GM21515 (cell line): ENCODE data around the gene SERPINA12.

ENCODE experiments used
- ATAC-seq: cut with Tn5 transposase; IDR thresholded peaks from one replicate; pipeline ENCODE4 v1.9.1; 2021; ENCODE audit not compliant: unreplicated experiment

Gene SERPINA12

DNA sequence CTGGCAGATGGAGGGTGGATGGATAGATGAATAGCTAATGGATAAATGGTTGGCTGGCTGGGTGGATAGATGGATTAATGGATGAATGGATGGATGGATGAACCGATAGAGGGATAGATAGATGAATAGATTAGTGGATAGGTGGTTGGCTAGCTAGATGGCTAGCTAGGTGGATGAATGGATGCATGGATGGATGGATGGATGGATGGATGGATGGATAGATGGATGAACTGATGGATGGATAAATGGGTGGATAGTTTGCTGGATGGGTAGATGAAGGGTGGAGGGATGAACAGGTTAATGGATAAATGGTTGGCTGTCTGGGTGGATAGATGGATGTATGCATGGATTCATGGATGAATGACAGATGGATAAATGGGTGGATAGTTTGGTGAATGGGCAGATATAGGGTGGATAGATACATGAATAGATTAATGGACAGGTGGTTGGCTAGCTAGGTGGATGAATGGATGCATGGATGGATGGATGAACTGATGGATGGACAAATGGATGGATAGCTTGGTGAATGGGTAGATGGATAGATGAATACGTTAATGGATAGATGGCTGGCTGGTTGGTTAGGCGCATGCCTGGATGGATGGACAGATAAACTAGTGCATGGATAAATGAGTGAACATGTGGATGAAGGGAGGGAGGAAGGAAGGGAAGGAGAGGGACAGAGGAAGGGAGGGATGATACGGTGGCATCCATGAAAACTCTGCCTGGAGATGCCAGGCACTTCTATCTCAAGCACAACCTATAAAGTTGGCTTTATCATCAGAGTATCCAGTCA lies 41.3 kb downstream of the SERPINA12 start:
- no peak for ATAC-seq

DNA sequence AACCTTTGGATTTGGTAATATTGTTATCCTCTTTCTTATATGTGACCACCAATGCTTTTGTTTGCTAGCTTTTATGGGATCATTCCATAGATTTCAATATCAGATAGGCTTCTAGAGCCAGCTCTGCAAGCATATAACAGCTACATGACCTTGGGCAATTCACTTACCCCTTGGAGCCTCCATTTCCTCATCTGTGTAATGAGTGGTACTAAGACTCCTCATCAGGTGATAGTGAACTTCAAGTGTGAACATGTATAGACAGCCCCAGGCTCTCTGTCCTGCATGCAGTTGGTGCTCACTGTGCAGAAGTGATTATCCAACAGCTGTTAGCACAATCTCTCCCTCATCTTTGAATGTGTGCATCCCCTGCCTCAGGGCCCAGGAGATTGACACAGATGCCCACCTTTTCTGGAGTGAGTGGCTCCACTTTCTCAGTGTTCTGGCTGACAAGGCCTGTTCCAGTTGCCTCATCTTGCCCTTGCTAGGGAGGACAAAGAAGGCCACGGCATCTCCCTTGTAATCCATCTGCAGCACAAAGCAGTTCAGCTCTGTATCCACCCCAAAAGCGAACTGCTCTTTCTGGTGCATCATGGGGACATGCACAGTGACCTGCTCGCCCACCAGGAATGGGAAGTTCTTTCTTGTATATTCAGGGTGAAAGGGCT lies 42.4 kb downstream of the SERPINA12 start:
- no peak for ATAC-seq

DNA sequence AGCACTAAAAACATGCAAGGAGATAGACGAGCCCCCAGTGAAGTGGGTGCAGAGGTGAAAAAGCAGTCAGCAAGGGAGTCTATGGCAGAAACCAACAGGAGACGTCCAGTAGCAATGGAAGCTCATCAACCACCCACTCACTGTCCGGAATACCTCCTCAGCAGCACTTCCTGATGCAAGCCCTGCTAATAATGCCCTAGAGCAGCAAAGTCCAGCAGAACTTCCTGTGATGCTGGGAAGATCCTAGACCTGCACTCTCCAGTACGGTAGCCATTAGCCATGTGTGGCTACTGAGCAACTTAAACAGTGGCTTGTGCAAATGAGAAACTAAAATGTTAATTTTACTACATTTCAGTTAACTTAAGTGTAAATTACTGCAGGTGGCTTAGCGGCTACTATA lies 44.2 kb downstream of the SERPINA12 start:
- ATAC-seq: no peak

DNA sequence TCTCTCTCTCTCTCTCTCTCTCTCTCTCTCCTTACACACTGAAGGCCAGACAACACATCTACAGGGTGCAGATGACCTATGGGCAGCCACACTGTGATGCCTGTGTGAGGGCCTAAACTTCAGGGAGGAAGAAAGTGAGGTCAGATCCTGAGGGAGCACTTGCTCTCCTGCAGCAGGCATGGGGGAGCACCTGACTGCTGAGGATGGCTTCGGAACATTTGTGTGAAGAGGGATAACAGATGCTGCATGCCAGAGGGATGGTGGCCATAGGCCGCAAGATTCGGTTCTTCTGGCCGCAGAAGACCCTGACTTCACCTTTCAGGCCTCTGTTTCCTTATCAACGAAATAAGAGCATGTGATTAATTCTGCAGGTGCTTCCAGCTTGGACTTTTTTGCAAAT lies 45.0 kb downstream of the SERPINA12 start:
- ATAC-seq: no peak

DNA sequence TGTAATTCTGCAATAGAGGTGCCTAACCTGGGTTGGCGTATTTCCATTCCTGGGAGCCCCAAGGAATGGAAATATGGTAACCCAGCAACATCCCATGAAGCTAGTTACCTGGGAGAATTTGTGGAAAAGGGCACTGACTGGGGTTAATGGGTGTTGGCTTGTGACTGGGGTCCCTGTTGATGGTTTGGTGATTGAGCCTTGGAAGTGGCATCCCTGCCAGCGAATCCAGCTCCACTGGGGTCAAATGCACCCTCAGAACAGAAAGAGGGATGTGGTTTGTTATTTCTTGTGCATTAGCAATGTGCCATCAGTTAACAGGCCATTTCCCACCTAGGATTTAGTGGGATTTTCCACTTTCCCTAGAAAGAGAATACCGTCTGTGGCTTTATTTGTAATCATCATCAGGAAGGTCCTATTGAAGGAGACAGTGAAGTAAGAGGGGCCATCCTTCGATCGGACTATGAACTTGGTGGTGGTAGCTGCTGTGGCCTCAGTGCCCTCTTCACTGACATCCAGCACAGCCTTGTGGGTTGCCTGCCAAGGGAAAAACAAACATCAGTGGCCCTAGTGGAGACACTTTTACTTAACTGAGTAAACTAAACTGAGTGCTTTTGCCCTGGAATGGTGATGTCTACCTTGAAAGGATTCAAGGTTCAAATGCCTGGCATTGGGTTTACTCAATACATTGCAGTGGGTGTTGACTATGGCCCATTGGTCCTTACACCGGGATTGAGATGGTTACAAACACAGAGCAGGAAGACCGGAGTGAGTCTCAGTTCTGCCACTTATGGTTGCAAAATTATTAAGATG lies 46.3 kb downstream of the SERPINA12 start:
- no peak for ATAC-seq

DNA sequence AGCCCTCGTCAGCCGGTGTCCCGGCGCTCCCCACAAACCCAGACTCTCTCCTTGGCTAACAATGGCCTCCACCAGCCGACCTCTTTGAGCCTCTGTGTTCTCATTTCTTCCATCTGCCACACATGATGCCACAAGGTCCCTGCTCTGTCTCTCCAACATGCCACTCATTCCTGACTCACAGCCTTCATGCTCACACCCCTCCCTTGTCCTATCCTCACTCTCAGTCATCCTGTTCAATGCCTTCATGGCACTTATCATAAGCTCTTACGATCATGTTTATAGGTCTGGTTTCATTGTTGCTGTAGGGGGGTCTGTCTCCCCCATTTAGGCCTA lies 47.1 kb downstream of the SERPINA12 start:
- no peak for ATAC-seq

DNA sequence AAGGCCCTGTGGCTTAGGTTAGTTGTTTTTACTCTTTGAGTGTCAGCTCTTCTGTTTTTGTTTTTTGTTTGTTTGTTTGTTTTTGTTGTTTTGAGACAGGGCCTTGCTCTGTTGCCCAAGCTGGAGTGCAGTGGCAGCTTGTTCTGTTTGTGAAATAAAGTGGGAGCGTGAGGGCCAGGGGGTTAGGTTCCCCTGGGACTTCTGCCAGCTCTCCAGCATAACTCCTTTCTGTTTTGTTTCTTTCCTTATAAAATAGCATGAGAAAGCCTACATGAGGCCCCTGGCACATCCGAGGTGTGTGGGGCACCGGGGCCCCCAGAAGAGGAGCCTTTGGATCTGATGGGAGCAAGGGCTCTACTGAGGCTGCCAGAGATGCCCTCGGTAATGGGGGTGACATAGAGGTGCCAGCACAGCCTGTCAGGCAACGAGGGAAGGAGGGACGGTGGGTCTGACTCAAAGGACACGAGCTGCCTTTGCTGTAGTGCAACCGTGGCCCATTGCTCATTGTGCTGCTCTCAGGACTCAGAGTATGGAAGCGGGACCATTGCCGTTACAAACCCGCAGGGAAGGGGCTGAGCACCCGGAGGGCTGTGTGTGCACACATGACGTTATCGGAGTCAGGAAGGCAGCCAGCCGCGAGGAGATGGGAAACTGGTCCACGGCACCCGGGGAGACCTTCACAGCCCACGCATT lies 47.6 kb downstream of the SERPINA12 start:
- ATAC-seq: no peak

DNA sequence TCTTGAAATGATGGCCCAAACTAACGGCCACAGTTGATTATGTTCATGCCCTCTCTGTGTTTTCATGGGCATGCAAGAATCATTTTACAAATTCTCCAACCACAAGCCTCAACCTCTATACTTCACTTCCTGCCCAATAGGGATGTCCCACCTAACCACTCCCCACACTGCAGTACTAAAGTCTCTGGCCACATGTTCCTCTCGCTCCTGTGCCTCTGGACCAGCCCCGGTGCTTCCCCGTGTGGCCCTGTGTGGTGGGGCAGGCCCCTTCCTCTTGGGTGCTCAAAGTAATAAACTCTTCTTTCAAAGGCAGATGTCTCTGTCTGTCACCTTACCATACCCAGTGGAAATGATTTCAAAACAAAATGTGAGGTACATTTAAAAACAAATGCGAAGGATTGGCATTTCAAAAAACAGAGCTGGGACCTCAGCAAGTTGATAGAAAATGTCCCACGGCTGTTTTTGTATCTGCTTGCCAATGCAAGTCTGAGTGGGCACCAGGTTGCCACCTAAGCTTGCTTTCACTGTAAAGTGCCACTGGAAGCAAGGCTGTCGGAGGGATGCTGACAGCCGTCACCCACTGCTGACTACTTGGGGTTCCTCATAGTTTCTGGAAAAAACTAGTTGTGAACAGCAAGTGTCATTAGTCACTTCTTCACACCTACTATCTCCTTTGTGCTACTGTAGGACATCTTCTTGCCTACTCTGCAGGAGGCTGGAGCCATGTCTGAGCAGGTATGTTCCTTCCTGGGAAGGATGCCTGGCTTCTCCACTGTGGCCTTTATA lies 48.4 kb downstream of the SERPINA12 start:
- no peak for ATAC-seq

DNA sequence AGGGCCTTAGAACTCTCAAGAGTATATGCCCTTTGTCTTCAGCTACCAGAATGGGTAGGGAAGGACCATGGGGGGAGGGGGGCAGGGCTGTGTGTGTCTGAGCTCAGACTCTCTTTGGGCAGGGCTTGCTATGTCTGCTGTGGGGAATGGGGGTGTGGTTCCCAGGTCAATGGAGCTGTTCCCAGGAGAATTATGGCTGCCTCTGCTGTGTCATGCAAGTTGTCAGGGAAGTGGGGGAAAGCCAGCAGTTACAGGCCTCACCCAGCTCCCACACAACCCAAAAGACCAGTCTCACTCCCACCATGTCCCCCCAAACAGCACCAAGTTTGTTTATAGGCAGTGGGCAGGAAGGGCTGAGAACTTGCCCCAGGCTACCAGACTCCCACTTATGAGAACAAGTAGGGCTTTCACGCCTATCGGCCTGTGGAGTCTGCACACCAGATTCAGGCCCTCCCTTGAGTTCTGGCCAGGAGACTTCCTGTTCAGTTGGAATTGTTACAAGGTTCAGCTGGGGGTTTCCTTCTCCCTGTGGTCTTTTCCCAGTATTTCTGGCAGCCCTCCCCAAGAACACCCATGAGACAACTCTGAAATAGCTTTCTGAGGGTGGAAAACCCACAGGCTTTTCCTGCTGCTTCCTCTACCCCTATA lies 50.6 kb downstream of the SERPINA12 start:
- ATAC-seq: no peak

DNA sequence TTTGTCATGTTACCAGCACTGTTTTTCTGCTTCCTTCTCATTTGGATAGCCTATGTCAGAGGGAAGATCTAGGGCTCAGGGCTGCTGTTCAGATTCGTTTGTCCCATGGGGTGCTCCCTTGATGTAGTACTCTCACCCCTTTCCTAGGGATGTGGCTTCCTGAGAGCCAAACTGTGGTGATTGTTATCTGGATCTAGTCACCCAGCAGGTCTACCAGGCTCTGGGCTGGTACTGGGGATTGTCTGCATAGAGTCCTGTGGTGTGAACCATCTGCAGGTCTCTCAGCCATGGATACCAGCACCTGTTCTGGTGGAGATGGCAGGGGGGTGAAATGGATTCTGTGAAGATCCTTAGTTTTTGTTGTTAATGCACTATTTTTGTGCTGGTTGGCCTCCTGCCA lies 51.2 kb downstream of the SERPINA12 start:
- ATAC-seq: no peak

DNA sequence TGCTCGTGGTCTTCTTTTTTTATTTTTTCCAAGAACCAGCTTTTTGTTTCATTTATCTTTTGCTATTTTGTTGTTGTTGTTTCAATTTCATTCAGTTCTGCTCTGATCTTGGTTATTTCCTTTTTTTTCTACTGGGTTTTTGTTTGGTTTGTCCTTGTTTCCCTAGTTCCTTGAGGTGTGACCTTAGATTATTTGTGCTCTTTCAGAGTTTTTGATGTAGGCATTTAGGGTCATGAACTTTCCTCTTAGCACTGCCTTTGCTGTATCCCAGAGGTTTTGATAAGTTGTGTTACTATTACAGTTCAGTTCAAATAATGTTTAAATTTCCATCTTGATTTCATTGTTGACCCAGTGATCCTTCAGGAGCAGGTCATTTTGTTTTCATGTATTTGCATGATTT lies 53.3 kb downstream of the SERPINA12 start:
- no peak for ATAC-seq

DNA sequence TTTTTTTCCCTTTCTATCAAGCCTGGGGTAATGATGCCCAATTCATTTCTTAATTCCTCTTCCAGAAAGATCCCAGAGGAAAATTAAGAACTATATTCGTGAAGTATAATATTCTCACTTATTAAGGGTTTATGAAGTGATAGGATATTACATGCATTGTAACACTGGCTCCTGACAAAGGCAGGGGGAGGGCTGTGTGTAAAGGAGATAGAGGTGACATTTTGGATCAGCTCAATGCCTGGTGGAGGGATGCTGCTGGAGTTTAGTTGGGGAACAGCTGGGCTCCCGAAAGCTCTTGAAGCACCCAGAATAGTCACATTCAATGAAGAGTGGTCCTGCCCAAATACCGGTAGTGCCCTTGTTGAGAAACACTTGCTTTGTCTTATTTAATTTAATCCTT lies 57.4 kb downstream of the SERPINA12 start:
- ATAC-seq: no peak

DNA sequence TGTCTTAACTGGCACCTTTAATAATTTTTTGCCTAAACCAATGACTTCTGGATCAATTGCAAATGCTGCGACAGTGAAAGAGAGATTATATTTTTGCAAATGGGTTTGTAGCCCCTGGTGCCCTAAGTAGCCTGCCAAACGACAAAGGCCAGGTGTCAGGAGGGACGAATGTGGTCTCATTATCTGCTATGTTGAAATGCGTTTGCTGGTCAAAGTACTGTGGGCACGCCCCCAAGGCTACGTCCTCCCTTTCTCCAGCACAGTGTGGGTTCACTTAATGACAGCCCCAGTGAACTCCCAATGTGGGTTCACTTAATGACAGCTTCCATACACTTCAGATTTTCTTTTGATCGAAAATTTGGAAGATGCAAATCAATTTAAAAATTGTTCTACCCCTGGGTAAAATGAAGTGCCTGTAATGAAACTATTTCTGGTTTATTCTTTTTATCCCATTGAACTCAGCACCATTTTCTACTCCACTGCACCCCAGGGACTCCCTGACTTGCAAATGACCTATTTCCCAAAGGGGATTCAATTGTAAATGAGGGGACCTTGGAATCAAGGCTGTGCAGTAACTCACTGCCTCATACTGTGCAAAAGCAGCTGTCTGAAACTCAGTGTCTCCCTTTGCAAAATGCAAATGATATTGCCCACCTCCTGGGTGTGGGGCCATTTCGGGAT lies 58.0 kb downstream of the SERPINA12 start:
- ATAC-seq: no peak

DNA sequence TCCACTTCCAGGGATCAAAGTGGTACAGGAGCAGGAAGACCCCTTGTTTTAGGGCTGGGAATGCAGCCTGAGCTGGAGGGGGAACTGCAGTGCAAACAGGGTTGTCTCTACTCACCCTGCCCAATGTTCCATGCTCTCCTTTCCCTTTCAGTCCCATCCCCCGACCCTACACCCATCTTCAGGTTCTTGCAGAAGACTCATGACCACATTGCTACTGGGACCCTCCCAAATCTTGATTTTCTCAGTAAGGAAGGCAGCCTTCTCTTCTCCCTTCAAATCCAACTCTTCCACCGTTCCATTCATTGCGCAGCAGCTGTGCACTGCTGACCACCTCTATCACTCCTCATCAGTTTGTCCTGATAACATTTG lies 58.6 kb downstream of the SERPINA12 start:
- ATAC-seq: no peak

DNA sequence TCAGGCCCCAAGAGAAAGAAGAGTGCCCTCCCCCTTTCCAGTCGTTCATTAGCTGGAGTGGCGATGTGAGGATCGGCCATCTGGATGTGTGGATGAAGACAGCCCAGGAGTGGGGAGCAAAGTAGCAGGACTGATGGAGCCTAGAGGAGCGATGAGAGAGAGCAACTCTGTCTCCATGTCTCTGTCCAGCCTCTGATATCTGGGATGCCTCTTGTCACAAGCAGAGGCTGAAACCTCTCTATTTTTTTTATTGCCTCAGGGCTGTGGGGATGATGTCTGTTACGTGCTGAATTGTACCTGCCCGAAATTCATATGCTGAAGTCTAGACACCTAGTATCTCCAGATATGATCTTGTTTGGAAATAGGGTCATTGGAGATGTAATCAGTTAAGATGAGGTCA lies 59.3 kb downstream of the SERPINA12 start:
- no peak for ATAC-seq

DNA sequence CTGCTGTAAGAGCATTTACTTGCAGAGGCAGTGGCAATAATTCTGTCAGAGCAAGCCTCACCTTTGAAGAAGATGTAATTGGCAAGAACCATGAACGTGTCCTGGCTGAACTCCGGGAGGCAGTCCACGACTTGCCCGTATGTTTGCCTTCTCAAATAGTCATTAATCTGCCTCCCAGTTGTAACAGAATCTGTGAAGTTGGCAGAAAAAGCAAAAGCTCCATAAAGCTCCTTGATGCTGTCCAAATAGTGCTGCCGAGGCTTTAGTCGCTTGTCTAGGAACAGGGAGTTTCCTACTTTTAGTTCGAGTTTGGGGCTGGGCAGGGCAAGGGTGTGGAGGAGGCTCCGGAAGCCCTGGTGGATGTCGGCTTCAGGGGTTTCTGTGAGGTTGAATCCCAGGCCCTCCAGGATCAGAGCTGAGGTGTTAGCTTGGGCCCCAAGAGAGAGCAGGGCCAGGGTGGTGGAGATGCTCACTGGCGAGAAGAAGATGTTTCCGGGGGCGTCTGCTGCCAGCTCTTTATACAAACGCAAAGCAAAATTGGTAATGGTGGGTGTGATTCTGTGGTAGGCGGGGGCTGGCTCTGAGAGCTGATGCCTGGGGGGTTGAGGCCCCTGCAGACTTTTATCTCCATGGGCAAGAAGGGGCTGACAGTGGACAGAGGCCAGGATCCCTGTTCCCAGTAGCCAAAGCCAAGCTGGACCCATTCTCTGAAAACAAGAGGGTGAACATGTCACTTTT lies 61.0 kb downstream of the SERPINA12 start:
- no peak for ATAC-seq

DNA sequence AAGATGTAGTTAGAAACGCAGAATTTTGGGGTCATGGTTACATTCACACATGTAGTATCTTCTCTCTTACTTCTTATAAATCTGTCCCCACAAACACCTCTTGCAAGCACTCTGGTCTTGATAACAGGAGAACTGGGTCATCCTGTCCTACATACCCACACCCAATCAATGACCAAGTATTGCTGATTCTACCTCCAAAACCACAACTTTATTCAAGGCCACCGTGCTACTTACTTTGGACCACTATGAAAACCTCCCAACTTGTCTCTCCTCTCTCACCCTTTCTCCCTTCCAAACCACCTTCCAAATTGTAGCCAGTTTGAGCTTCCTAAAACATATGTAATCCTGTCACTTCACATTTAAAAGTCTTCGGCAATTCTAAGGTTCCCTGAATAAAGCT lies 62.1 kb downstream of the SERPINA12 start:
- no peak for ATAC-seq

DNA sequence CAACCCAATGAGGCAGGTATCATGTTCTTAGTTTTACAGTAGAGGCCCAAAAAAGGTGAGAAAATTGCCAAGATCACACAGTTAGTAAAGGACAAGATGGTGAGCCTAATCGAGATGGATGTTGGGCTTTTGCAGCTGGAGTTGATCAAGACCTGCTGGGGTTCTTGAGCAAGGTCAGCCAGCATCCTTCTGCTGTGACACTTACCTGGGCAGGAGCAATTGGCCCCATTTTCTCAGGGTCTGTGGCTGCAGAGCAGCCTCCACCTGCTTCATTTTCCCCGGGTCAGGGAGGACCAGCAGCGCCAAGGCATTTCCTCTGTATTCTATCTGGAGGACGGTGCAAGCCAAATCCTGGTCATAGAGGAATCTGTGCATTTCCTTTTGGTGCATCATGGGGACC lies 63.1 kb downstream of the SERPINA12 start:
- ATAC-seq: no peak

DNA sequence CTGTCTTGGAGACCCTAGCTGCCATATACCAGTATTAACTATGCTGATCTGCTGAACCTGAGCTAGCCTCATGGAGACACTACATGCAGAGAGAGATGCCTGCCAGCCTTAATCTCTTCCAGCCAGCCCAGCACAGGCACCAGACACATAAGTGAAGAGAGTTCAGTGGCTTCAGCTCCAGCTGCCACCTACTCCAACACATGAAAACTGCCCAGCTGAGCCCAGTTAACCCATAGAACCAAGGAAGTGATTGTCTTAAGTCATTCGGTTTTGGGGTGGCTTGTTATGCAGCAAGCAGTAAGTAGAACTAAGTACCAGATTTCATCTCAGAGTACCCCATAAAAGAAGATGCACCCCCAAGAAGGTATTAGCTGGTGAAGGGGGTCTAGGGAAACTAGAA lies 64.3 kb downstream of the SERPINA12 start:
- ATAC-seq: no peak
